K562 (cell line): ENCODE measurements around the gene ST3GAL3. TPM values are rescaled to one million over a fixed set of nuclear protein-coding genes. Genes with fewer than 3 reads are reported as not detected.

Source experiments
- CBX1 ChIP-seq: sonication (generic); IDR thresholded peaks from 2 replicates; pipeline ENCODE4 v1.6.1; 2016; ENCODE audit warnings: antibody characterized with exemption, low read depth, mild to moderate bottlenecking
- CBX8 ChIP-seq: fragments of 200-600 bp; sonication (generic); IDR thresholded peaks from 2 replicates; pipeline ENCODE4 v1.6.1; 2012; ENCODE audit warnings: borderline replicate concordance, mixed run types, low read depth, mild to moderate bottlenecking, moderate library complexity, mixed read lengths, low read length, control low read depth, inconsistent platforms; ENCODE audit not compliant: poor library complexity, severe bottlenecking; ENCODE audit errors: extremely low read depth
- DMBX1 ChIP-seq: fragments of 250-450 bp; sonication (Bioruptor Pico); IDR thresholded peaks from 2 replicates; pipeline ENCODE4 v1.8.0; 2022; ENCODE audit warnings: inconsistent platforms, mild to moderate bottlenecking, moderate library complexity, borderline replicate concordance
- FOXJ3 ChIP-seq: sonication (generic); formaldehyde crosslinking; IDR thresholded peaks from 2 replicates; pipeline ENCODE4 v1.4.0; 2020; ENCODE audit warnings: mild to moderate bottlenecking, missing genetic modification reagents
- HDAC2 ChIP-seq: fragments of 450-650 bp; IDR thresholded peaks from 2 replicates; pipeline ENCODE4 v1.6.1; 2016; ENCODE audit warnings: mild to moderate bottlenecking
- MAZ ChIP-seq, 2 experiments: fragments of 450-650 bp in 1 of 2; sonication (generic) in 1 of 2; formaldehyde crosslinking; IDR thresholded peaks in 1 of 2; conservative IDR thresholded peaks in 1 of 2; 2 replicates each; pipeline versions ENCODE4 v1.4.0 to v1.5.0; 2020; ENCODE audit warnings: mild to moderate bottlenecking in 1 of 2, missing genetic modification reagents in 1 of 2
- MECOM ChIP-seq: fragments of 250-450 bp; sonication (Bioruptor Pico); IDR thresholded peaks from 2 replicates; pipeline ENCODE4 v1.8.0; 2022; ENCODE audit warnings: inconsistent platforms
- MYBL2 ChIP-seq, 2 experiments: fragments of 450-650 bp in 1 of 2; sonication (generic) in 1 of 2; formaldehyde crosslinking in 1 of 2; IDR thresholded peaks; 2 replicates each; pipeline versions ENCODE4 v1.6.1 to v1.8.1; 2017 to 2022; ENCODE audit warnings: borderline replicate concordance in 1 of 2, inconsistent platforms in 1 of 2, low read depth in 1 of 2, mild to moderate bottlenecking in 1 of 2, missing genetic modification reagents in 1 of 2, moderate library complexity in 1 of 2
- PCBP1 ChIP-seq: fragments of 200-400 bp; formaldehyde crosslinking; IDR thresholded peaks from 2 replicates; pipeline ENCODE4 v1.6.1; 2018; ENCODE audit warnings: mild to moderate bottlenecking, low read depth, low read length; ENCODE audit not compliant: poor library complexity, severe bottlenecking
- SAFB ChIP-seq: fragments of 200-400 bp; formaldehyde crosslinking; IDR thresholded peaks from 2 replicates; pipeline ENCODE4 v1.6.1; 2017; ENCODE audit warnings: low read depth, low read length, borderline replicate concordance
- SOX6 ChIP-seq: fragments of 450-650 bp; IDR thresholded peaks from 2 replicates; pipeline ENCODE4 v1.6.1; 2014; ENCODE audit warnings: mild to moderate bottlenecking
- polyA plus RNA-seq, 8 experiments: library from polyadenylated mRNA; depleted of rRNA in 4 of 8; stranded (reverse) in 5 of 8; unstranded in 3 of 8; fragments of >200 nt; fragmentation: Nextera tagmentation in 2 of 8; fragmentation: Illumina TruSeq in 1 of 8; extraction: Ambion mirVana in 2 of 8; extraction: Trizol in 1 of 8; gene quantifications; 2 replicates each; pipeline versions ENCODE4 v1.2.1 to v1.2.3, GENCODE V29; 2011 to 2014; ENCODE audit warnings: inconsistent platforms in 1 of 8, missing spikeins in 1 of 8
- total RNA-seq, 7 experiments: library from RNA; depleted of rRNA in 6 of 7; stranded (reverse); fragments of >200 nt in 6 of 7; fragmentation: Illumina TruSeq in 2 of 7; extraction: Trizol in 2 of 7; gene quantifications; 2 replicates each; pipeline versions ENCODE4 v1.2.1 to v1.2.3, GENCODE V29; 2011 to 2021; ENCODE audit warnings: low replicate concordance in 1 of 7
- TF ChIP-seq, protein P1 (sequence below): fragments of 250-450 bp; sonication (Bioruptor Pico); IDR thresholded peaks from 2 replicates; pipeline ENCODE4 v1.8.0; 2021; ENCODE audit warnings: moderate library complexity, mild to moderate bottlenecking, inconsistent platforms
- TF ChIP-seq, protein P2 (sequence below): fragments of 450-650 bp; IDR thresholded peaks from 2 replicates; pipeline ENCODE4 v1.6.1; 2016; ENCODE audit warnings: antibody characterized with exemption
- TF ChIP-seq, protein P3 (sequence below), 2 experiments: IDR thresholded peaks; 2 replicates each; pipeline ENCODE4 v1.6.1; 2011; ENCODE audit warnings: borderline replicate concordance in 1 of 2, control low read depth in 1 of 2, low read depth in 1 of 2, low read length in 1 of 2, mild to moderate bottlenecking in 1 of 2, mixed read lengths in 1 of 2, moderate library complexity in 1 of 2; ENCODE audit not compliant: insufficient read depth in 1 of 2, insufficient read length in 1 of 2, poor library complexity in 1 of 2, severe bottlenecking in 1 of 2; ENCODE audit errors: extremely low read depth in 1 of 2
- TF ChIP-seq, protein P4 (sequence below), 2 experiments: fragments of 150-350 bp in 1 of 2; IDR thresholded peaks; 2 replicates each; pipeline ENCODE4 v1.6.1; 2012 to 2016; ENCODE audit warnings: low read depth in 2 of 2, low read length in 2 of 2, mild to moderate bottlenecking in 1 of 2, moderate library complexity in 1 of 2

ST3GAL3 gene
- total and polyA plus RNA-seq, 9 of the 15 experiments (the other 6 are each of a cell fraction or from before 2014, with no cell fraction given), result 1.2 to 18.9 (median 11.0) TPM

DNA sequence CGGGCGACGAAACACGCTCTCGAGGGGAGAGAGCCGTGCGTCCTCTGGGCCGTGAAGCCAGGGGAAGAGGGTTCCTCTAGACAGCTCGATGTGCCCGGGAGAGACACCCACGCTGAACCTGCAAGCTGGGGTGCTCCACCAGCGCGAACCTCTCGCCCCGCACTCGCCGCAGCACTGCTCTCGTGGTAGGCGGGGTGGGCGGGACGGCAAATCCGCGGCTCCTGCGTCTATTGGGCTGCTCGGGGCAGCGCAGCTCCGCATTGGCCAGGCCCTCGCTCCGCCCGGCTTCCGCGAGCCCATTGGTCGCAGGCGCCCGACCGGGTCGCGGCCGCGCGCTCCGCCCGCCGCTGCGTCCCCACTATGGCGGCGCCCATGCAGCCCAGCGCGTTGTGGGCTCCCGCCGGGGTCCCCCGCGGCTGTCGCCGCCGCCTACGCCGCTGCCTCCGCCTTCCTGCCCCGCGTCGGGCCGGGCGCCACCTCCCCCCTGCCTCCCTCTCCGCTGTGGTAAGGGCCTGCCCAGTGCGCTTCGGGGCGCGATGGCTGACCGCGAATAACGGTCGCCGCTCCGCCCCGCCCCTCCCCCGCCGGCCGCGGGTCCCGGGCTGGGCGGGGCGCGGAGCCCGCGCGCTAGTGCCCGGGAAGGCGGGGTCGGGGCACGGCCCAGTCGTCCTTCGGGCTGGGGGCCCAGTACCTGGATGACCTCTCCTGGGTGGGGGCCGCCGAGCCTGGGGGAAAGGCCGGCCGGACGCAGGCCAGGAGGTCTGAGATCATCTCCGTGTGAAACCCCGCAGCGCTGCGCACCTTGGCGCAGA is at the start of gene ST3GAL3 (continued):
- TF ChIP-seq, protein P1, sequence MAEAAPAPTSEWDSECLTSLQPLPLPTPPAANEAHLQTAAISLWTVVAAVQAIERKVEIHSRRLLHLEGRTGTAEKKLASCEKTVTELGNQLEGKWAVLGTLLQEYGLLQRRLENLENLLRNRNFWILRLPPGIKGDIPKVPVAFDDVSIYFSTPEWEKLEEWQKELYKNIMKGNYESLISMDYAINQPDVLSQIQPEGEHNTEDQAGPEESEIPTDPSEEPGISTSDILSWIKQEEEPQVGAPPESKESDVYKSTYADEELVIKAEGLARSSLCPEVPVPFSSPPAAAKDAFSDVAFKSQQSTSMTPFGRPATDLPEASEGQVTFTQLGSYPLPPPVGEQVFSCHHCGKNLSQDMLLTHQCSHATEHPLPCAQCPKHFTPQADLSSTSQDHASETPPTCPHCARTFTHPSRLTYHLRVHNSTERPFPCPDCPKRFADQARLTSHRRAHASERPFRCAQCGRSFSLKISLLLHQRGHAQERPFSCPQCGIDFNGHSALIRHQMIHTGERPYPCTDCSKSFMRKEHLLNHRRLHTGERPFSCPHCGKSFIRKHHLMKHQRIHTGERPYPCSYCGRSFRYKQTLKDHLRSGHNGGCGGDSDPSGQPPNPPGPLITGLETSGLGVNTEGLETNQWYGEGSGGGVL (CRISPR knock-in tag), result no peak
- TF ChIP-seq, protein P2, sequence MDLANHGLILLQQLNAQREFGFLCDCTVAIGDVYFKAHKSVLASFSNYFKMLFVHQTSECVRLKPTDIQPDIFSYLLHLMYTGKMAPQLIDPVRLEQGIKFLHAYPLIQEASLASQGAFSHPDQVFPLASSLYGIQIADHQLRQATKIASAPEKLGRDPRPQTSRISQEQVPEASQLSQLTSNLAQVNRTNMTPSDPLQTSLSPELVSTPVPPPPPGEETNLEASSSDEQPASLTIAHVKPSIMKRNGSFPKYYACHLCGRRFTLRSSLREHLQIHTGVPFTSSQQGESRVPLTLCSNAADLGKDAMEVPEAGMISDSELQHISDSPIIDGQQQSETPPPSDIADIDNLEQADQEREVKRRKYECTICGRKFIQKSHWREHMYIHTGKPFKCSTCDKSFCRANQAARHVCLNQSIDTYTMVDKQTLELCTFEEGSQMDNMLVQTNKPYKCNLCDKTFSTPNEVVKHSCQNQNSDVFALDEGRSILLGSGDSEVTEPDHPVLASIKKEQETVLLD, result no peak; the same call in 1 of the 2 replicates
- TF ChIP-seq CBX1 (0 out of 2 replicates have a peak, but pooled peaks have one; percentile 62), MAZ (CRISPR knock-in tag; conservative IDR thresholded peaks at IDR 0.05 in 1 of 2, IDR thresholded peaks at IDR 0.05 in 1 of 2) (peak; percentile 24 to 96; a peak in 3 of 4 replicates), SAFB (peak; percentile 93), MYBL2 (IDR thresholded peaks at IDR 0.05; ENCODE audit: low read depth) (peak; percentile 71), MYBL2 (CRISPR knock-in tag; IDR thresholded peaks at IDR 0.05; ENCODE audit: borderline replicate concordance) (no peak), SOX6 (peak; percentile 18; the same call in 1 of the 2 replicates), HDAC2 (no peak; the same call in 1 of the 2 replicates), DMBX1 (CRISPR knock-in tag) (0 out of 2 replicates have a peak, but pooled peaks have one; percentile 14), CBX8 (no peak), MECOM (CRISPR knock-in tag) (no peak), FOXJ3 (CRISPR knock-in tag) (no peak), PCBP1 (peak; percentile 28)
- TF ChIP-seq, protein P3, sequence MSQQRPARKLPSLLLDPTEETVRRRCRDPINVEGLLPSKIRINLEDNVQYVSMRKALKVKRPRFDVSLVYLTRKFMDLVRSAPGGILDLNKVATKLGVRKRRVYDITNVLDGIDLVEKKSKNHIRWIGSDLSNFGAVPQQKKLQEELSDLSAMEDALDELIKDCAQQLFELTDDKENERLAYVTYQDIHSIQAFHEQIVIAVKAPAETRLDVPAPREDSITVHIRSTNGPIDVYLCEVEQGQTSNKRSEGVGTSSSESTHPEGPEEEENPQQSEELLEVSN (IDR thresholded peaks at IDR 0.05; ENCODE audit: borderline replicate concordance in 1 of 2, extremely low read depth in 1 of 2, insufficient read depth in 1 of 2, insufficient read length in 1 of 2, low read depth in 1 of 2, low read length in 1 of 2, poor library complexity in 1 of 2, severe bottlenecking in 1 of 2), result peak; percentile 97 to 99
- TF ChIP-seq, protein P4, sequence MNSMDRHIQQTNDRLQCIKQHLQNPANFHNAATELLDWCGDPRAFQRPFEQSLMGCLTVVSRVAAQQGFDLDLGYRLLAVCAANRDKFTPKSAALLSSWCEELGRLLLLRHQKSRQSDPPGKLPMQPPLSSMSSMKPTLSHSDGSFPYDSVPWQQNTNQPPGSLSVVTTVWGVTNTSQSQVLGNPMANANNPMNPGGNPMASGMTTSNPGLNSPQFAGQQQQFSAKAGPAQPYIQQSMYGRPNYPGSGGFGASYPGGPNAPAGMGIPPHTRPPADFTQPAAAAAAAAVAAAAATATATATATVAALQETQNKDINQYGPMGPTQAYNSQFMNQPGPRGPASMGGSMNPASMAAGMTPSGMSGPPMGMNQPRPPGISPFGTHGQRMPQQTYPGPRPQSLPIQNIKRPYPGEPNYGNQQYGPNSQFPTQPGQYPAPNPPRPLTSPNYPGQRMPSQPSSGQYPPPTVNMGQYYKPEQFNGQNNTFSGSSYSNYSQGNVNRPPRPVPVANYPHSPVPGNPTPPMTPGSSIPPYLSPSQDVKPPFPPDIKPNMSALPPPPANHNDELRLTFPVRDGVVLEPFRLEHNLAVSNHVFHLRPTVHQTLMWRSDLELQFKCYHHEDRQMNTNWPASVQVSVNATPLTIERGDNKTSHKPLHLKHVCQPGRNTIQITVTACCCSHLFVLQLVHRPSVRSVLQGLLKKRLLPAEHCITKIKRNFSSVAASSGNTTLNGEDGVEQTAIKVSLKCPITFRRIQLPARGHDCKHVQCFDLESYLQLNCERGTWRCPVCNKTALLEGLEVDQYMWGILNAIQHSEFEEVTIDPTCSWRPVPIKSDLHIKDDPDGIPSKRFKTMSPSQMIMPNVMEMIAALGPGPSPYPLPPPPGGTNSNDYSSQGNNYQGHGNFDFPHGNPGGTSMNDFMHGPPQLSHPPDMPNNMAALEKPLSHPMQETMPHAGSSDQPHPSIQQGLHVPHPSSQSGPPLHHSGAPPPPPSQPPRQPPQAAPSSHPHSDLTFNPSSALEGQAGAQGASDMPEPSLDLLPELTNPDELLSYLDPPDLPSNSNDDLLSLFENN (IDR thresholded peaks at IDR 0.05; ENCODE audit: low read depth in 2 of 2, low read length in 2 of 2), result 0 out of 4 replicates have a peak, but pooled peaks of 1 of the 2 experiments have one; percentile 22
